ENCODE measurements around the gene NDUFS3. TPM values are rescaled to one million over a fixed set of nuclear protein-coding genes. Genes with fewer than 3 reads are reported as not detected.

Gene NDUFS3
- total RNA-seq, 4 donors from 2014 or later = 55.1 to 65.4 (median 61.1) TPM

- no peaks in the 10 kb centered on the region for H3K36me3 ChIP-seq
- peaks cover 0 to 92% (median 38%) of the 10 kb centered on the region in 4 donors for H3K4me1 ChIP-seq
- H3K27me3 ChIP-seq = no peaks in the 10 kb centered on the region
- 79 to 88% methylated on average over 2 of the region's 2 CpGs for WGBS, 2 donors
- no peak for DNase-seq (ENCODE audit: low spot score in 2 of 2)
- TF ChIP-seq POLR2A (IDR thresholded peaks at IDR 0.05) (no peak), CTCF (IDR thresholded peaks at IDR 0.05) (no peak), EP300 (IDR thresholded peaks at IDR 0.05) (no peak)
- H3K4me3 ChIP-seq = no peak overlapping the region
- H3K27ac ChIP-seq = no peak overlapping the region
- H3K9me3 ChIP-seq = no peaks in the 10 kb centered on the region
Measured at GRCh38 chr11:47533690-47534151, 45.2 kb upstream of the NDUFS3 start.

GRCh38 chr11:47534704-47535251 lies 44.1 kb upstream of the NDUFS3 start:
- no peak for TF ChIP-seq EP300 (IDR thresholded peaks at IDR 0.05)
- TF ChIP-seq POLR2A (IDR thresholded peaks at IDR 0.05) = no peak
- no peak for TF ChIP-seq CTCF (IDR thresholded peaks at IDR 0.05)
- 84 to 85% methylated on average over 4 of the region's 4 CpGs for WGBS, 2 donors
- Histone ChIP-seq H3K4me3 (no peak overlapping the region), H3K36me3 (no peaks in the 10 kb centered on the region), H3K9me3 (no peaks in the 10 kb centered on the region), H3K4me1 (peaks cover 0 to 96% (median 47%) of the 10 kb centered on the region in 4 donors), H3K27ac (no peak overlapping the region), H3K27me3 (no peaks in the 10 kb centered on the region)
- DNase-seq (ENCODE audit: low spot score in 2 of 2) = no peak

GRCh38 chr11:47536915-47537314 lies 42.0 kb upstream of the NDUFS3 start:
- DNase-seq (ENCODE audit: low spot score in 2 of 2) = no peak
- Histone ChIP-seq H3K4me3 (no peak overlapping the region), H3K27me3 (no peaks in the 10 kb centered on the region), H3K36me3 (no peaks in the 10 kb centered on the region), H3K4me1 (peaks cover 0 to 86% (median 57%) of the 10 kb centered on the region in 4 donors), H3K9me3 (no peaks in the 10 kb centered on the region), H3K27ac (no peak overlapping the region)
- TF ChIP-seq CTCF (IDR thresholded peaks at IDR 0.05) = no peak
- no peak for TF ChIP-seq EP300 (IDR thresholded peaks at IDR 0.05)
- TF ChIP-seq POLR2A (IDR thresholded peaks at IDR 0.05) = no peak
- WGBS, 2 donors = 53 to 69% methylated on average over 3 of the region's 3 CpGs

- WGBS, 2 donors = 57 to 60% methylated on average over 10 of the region's 10 CpGs
- H3K9me3 ChIP-seq = no peaks in the 10 kb centered on the region
- H3K27me3 ChIP-seq = no peaks in the 10 kb centered on the region
- DNase-seq (ENCODE audit: low spot score in 2 of 2) = no peak
- peak overlapping the region in 2 of 4 donors; percentile 17 to 65 for H3K27ac ChIP-seq
- TF ChIP-seq POLR2A (IDR thresholded peaks at IDR 0.05) (no peak), CTCF (IDR thresholded peaks at IDR 0.05) (no peak), EP300 (IDR thresholded peaks at IDR 0.05) (no peak)
- H3K4me3 ChIP-seq = no peak overlapping the region
- no peaks in the 10 kb centered on the region for H3K36me3 ChIP-seq
- peaks cover 0 to 85% (median 51%) of the 10 kb centered on the region in 4 donors for H3K4me1 ChIP-seq
Measured at GRCh38 chr11:47538741-47539565, 39.9 kb upstream of the NDUFS3 start.

GRCh38 chr11:47539681-47540039 lies 39.2 kb upstream of the NDUFS3 start:
- no peaks in the 10 kb centered on the region for H3K9me3 ChIP-seq
- 57 to 68% methylated on average over 2 of the region's 2 CpGs for WGBS, 2 donors
- H3K4me1 ChIP-seq = peaks cover 0 to 85% (median 51%) of the 10 kb centered on the region in 4 donors
- no peaks in the 10 kb centered on the region for H3K36me3 ChIP-seq
- no peaks in the 10 kb centered on the region for H3K27me3 ChIP-seq
- no peak for DNase-seq (ENCODE audit: low spot score in 2 of 2)
- H3K4me3 ChIP-seq = no peak overlapping the region
- TF ChIP-seq POLR2A (IDR thresholded peaks at IDR 0.05) = no peak
- no peak for TF ChIP-seq CTCF (IDR thresholded peaks at IDR 0.05)
- no peak for TF ChIP-seq EP300 (IDR thresholded peaks at IDR 0.05)
- peak overlapping the region in 2 of 4 donors; percentile 22 to 65 for H3K27ac ChIP-seq
